ENCODE data around the gene FAM193B.

Gene FAM193B

DNA sequence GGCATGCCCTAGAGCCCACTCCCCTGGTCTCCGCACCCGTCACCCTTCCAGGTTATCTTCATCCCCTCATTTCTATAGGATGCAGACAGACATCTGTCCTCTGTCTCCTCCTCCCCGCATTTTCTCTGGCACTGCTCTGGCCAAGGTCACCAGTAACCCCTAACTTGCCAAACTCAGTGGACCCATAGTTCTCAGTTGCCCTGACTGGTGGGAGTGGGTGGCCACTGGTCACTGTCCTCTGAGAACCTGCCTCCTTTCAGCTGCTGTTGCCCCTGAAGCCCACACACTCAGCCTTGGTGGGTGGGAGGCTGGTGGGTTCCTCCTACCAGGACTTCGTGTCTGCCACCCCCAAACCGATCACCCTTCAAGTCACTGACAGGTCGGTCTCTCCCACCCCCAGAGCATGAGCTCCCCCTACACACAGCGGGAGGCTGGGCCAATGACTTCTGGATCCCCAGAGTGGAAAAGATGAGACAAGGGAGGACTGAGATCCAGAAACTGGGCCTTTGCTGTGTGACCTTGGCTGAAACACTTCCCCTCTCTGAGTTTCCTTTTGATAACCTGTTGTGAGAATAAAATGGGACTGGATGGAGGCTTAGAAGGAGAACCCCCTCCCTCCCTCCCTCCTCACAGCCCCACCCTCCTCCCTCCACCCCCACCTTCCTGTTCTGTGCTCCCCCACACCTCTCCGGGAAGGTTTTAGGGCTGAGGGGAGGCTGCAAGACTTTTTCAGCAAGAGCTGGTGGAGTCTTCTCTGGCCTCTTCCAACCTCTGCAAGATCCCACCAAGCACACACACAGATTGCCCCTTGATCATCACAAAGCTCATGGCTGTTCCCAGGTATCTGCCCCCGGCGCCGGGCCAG lies 78.6 kb downstream of the FAM193B start:
- no peak for DNase-seq (ENCODE audit: low read depth)
- H3K4me3 ChIP-seq (ENCODE audit: low read depth, low read length) = no peak overlapping the region
- no peak for TF ChIP-seq CTCF (IDR thresholded peaks at IDR 0.05; ENCODE audit: control insufficient read depth, extremely low read depth, insufficient read depth)

GRCh38 chr5:177474846-177475562 lies 79.4 kb downstream of the FAM193B start:
- no peak overlapping the region for H3K4me3 ChIP-seq (ENCODE audit: low read depth, low read length)
- DNase-seq (ENCODE audit: low read depth) = no peak

GRCh38 chr5:177474002-177474476 lies 80.3 kb downstream of the FAM193B start:
- DNase-seq (ENCODE audit: low read depth) = no peak
- TF ChIP-seq CTCF (IDR thresholded peaks at IDR 0.05; ENCODE audit: control insufficient read depth, extremely low read depth, insufficient read depth) = no peak
- H3K4me3 ChIP-seq (ENCODE audit: low read depth, low read length) = no peak overlapping the region

More at GRCh38 chr5:177474846-177475562, 79.4 kb downstream of the FAM193B start:
- no peak for TF ChIP-seq CTCF (IDR thresholded peaks at IDR 0.05; ENCODE audit: control insufficient read depth, extremely low read depth, insufficient read depth)

DNA sequence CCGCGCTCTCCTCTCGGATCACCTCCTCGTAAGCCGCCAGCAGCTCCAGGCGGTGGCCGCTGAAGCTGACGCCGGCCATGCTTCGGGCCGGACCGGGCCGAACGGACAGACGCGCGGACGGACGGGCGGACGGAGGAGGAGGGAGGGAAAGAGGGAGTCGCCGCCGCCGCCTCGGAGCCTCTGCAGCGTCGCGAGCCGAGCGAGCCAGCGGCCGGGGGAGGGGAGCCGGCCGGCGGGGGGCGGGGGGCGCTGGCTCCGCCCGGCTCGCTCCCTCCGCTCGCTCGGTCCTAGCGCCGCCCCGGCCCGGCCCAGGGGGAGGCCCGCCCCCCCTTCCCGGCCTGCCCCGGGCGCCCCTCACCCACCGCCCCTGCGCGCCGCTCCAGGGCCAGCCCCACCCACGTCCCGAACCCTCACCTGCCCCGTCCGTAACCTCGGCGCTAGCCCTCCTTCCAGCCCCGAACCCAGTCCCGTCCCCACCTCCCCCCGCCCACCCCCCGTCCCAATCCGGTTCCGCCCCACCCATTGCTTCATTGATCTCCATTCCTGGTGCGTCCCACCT lies 80.8 kb downstream of the FAM193B start, which contains the start of gene DBN1:
DBN1 (minus strand) TSS at position 192 of the 559 bp plus-strand sequence; CDS start at position 79, 113 bp downstream.
- TF ChIP-seq CTCF (IDR thresholded peaks at IDR 0.05; ENCODE audit: control insufficient read depth, extremely low read depth, insufficient read depth) = no peak
- peak within 1 kb of the TSS; percentile 81 for H3K4me3 ChIP-seq (ENCODE audit: low read depth, low read length)
- DNase-seq (ENCODE audit: low read depth) = no peak

DNA sequence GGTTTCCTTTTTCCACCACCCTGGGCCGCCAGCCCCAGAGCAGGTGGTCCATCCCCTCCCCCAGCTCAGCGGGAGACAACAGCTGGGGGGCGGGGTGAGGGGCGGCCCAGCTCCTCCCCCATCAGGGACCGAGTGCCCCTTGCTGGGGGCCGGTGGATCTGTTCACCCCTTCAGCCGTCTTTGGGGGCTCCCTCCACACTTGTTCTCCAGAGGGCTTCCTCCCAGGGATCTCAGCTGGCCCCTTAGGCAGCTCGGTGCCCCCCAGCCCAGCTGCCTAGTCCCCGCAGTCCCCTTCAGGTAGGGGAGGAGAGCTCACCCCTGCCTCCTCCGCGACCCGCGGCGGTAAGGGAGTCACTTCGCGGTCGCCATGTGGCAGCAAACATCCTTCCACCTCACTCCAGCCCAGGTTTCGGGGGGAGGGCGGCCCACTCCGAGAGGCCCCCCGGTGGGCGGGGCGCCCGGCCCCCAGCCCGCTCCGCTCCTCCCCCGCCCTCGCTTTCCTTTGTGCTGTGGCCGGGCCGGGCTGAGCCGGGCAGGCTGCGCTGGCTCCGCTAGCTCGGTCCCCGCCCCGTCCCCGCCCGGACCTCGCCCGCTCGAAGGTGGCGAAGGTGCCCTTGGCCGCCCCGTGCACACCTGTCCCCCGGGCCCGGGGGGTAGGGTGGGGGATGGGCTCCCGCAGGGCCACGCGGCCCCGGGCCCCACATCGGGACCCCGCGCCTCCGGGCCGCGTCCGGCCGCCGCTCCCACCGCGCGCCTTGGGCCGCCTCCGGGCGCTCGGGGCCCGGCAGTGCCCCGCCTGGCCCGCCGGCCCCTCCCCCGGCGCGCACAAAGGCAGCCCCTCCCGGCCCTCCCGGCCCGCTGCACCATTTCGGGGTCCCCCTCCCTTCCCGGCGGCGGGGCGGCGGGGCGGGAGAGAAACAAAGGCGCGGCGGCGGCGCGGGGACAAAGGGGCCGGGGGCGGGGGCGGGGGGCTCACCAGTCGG lies 81.6 kb downstream of the FAM193B start:
- peak overlapping the region; percentile 81 for H3K4me3 ChIP-seq (ENCODE audit: low read depth, low read length)
- DNase-seq (ENCODE audit: low read depth) = no peak
- no peak for TF ChIP-seq CTCF (IDR thresholded peaks at IDR 0.05; ENCODE audit: control insufficient read depth, extremely low read depth, insufficient read depth)
